Naive thymus-derived CD8-positive, alpha-beta T cell (primary cell): ENCODE data around the gene RPE. TPM values are rescaled to one million over a fixed set of nuclear protein-coding genes. Genes with fewer than 3 reads are reported as not detected.

Experiments
- ATAC-seq, 2 donors: fragments of 150-1000 bp; cut with Tn5 transposase in 1 of 2; sonication (Bioruptor Pico), chemical (Tn5 transposase) in 1 of 2; 1 replicate in 1 of 2; 2 replicates in 1 of 2; pipeline ENCODE4 v1.10.0; 2021; ENCODE audit warnings: mild to moderate bottlenecking in 2 of 2, moderate library complexity in 2 of 2
- POLR2A ChIA-PET: fragments of 350-600 bp; sonication (Branson Sonifier 250); formaldehyde crosslinking; loops from one replicate; lab custom pipeline; 2021; ENCODE audit warnings: antibody characterized with exemption; lab: Charles Lee
- DNase-seq, 10 donors: peaks; one replicate each; pipeline versions ENCODE4 v3.0.0 to v3.0.0-alpha.2; 2020 to 2022
- H3K27ac Mint-ChIP-seq, 10 donors: one replicate each; pipeline ENCODE4 v1.8.0; 2020 to 2022; ENCODE audit warnings: mild to moderate bottlenecking in 10 of 10, mixed read lengths in 10 of 10, moderate library complexity in 4 of 10, inconsistent platforms in 1 of 10
- H3K27me3 Mint-ChIP-seq, 5 donors: one replicate each; pipeline ENCODE4 v1.8.0; 2021 to 2022; ENCODE audit warnings: mixed read lengths in 5 of 5
- H3K36me3 Mint-ChIP-seq, 3 donors: one replicate each; pipeline ENCODE4 v1.8.0; 2020 to 2022; ENCODE audit warnings: mixed read lengths in 3 of 3, mild to moderate bottlenecking in 2 of 3, inconsistent platforms in 1 of 3
- H3K4me1 Mint-ChIP-seq, 4 donors: one replicate each; pipeline ENCODE4 v1.8.0; 2021 to 2022; ENCODE audit warnings: mixed read lengths in 4 of 4
- H3K4me3 Mint-ChIP-seq, 10 donors: one replicate each; pipeline ENCODE4 v1.8.0; 2020 to 2022; ENCODE audit warnings: mild to moderate bottlenecking in 10 of 10, mixed read lengths in 10 of 10, moderate library complexity in 6 of 10, inconsistent platforms in 1 of 10
- H3K9me3 Mint-ChIP-seq, 9 donors: one replicate each; pipeline ENCODE4 v1.8.0; 2020 to 2022; ENCODE audit warnings: mixed read lengths in 9 of 9, mild to moderate bottlenecking in 3 of 9, inconsistent platforms in 1 of 9, moderate library complexity in 1 of 9
- polyA plus RNA-seq, 3 donors: library from polyadenylated mRNA; unstranded; fragments of 300-500 nt; fragmentation: Illumina TruSeq; gene quantifications; one replicate each; pipeline ENCODE4 v1.2.3, GENCODE V29; 2021
- total RNA-seq, 8 experiments: library from RNA in 2 of 8; stranded (reverse) in 2 of 8; gene quantifications; one replicate each; pipeline ENCODE4 v1.2.3 and lab custom pipeline; 2021 to 2026

The RPE gene
- total and polyA plus RNA-seq, 5 experiments from 2014 or later: 17.4 to 36.5 (median 20.9) TPM

GRCh38 chr2:210007895-210008294 lies 5.5 kb downstream of the RPE start:
- no peak for ATAC-seq
- peaks cover 0 to 74% (median 12%) of the 10 kb centered on the region in 3 donors for H3K36me3 Mint-ChIP-seq
- POLR2A ChIA-PET: interaction anchor here (0.7 kb wide), 1 partner anchor 9 kb away, joined by 4 read pairs; no protein-coding TSS in a partner anchor
- H3K4me3 Mint-ChIP-seq: no peak overlapping the region
- DNase-seq: no peak
- peak overlapping the region in 3 of 10 donors; percentile 4 to 61 (median 56) for H3K27ac Mint-ChIP-seq
- H3K9me3 Mint-ChIP-seq: no peaks in the 10 kb centered on the region
- H3K4me1 Mint-ChIP-seq: peaks cover 26 to 82% (median 71%) of the 10 kb centered on the region in 4 donors
- H3K27me3 Mint-ChIP-seq: no peaks in the 10 kb centered on the region

- Mint-ChIP-seq H3K27me3 (no peaks in the 10 kb centered on the region), H3K4me3 (no peak overlapping the region), H3K27ac (no peak overlapping the region), H3K36me3 (peaks cover 0 to 81% (median 12%) of the 10 kb centered on the region in 3 donors), H3K4me1 (peaks cover 25 to 71% (median 63%) of the 10 kb centered on the region in 4 donors), H3K9me3 (no peaks in the 10 kb centered on the region)
- DNase-seq: no peak
- no peak for ATAC-seq
- POLR2A ChIA-PET: no interaction called here
These were observed 6.7 kb downstream of the RPE start for GRCh38 chr2:210009126-210009525.

GRCh38 chr2:210009896-210010295 lies 7.5 kb downstream of the RPE start:
- Mint-ChIP-seq H3K27ac (peak overlapping the region in 3 of 10 donors; percentile 3 to 57 (median 5)), H3K9me3 (no peaks in the 10 kb centered on the region), H3K4me3 (no peak overlapping the region), H3K36me3 (peaks cover 0 to 81% (median 13%) of the 10 kb centered on the region in 3 donors), H3K4me1 (peaks cover 22 to 64% (median 57%) of the 10 kb centered on the region in 4 donors), H3K27me3 (no peaks in the 10 kb centered on the region)
- no peak for ATAC-seq
- no peak for DNase-seq
- POLR2A ChIA-PET: no interaction called here

- peak overlapping the region in 1 of 10 donors; percentile 8 for H3K4me3 Mint-ChIP-seq
- H3K36me3 Mint-ChIP-seq: peaks cover 7 to 91% (median 22%) of the 10 kb centered on the region in 3 donors
- DNase-seq (no peak), ATAC-seq (no peak)
- no peaks in the 10 kb centered on the region for H3K9me3 Mint-ChIP-seq
- H3K27me3 Mint-ChIP-seq: no peaks in the 10 kb centered on the region
- peak overlapping the region in 4 of 10 donors; percentile 25 to 37 (median 32) for H3K27ac Mint-ChIP-seq
- POLR2A ChIA-PET: no interaction called here
- H3K4me1 Mint-ChIP-seq: peaks cover 2 to 16% (median 6%) of the 10 kb centered on the region in 4 donors
These were observed 17.7 kb downstream of the RPE start for GRCh38 chr2:210020138-210020537.

GRCh38 chr2:210022824-210023223 lies 20.4 kb downstream of the RPE start:
- ATAC-seq (no peak), DNase-seq (no peak)
- Mint-ChIP-seq H3K4me3 (no peak overlapping the region), H3K4me1 (peaks cover 0 to 11% (median 3%) of the 10 kb centered on the region in 4 donors), H3K36me3 (peaks cover 13 to 76% (median 25%) of the 10 kb centered on the region in 3 donors), H3K27ac (peak overlapping the region in 1 of 10 donors; percentile 61), H3K27me3 (no peaks in the 10 kb centered on the region), H3K9me3 (no peaks in the 10 kb centered on the region)
- POLR2A ChIA-PET: no interaction called here

- no peak overlapping the region for H3K27ac Mint-ChIP-seq
- DNase-seq (no peak), ATAC-seq (no peak)
- no peaks in the 10 kb centered on the region for H3K27me3 Mint-ChIP-seq
- no peak overlapping the region for H3K4me3 Mint-ChIP-seq
- H3K36me3 Mint-ChIP-seq: peaks cover 13 to 34% (median 20%) of the 10 kb centered on the region in 3 donors
- POLR2A ChIA-PET: no interaction called here
- H3K4me1 Mint-ChIP-seq: peaks cover 0 to 2% (median 0%) of the 10 kb centered on the region in 4 donors
- H3K9me3 Mint-ChIP-seq: no peaks in the 10 kb centered on the region
These were observed 25.2 kb downstream of the RPE start for GRCh38 chr2:210027608-210028007.

GRCh38 chr2:210028178-210028577 lies 25.7 kb downstream of the RPE start:
- H3K9me3 Mint-ChIP-seq: no peaks in the 10 kb centered on the region
- peaks cover 0 to 2% (median 0%) of the 10 kb centered on the region in 4 donors for H3K4me1 Mint-ChIP-seq
- no peak overlapping the region for H3K4me3 Mint-ChIP-seq
- no peaks in the 10 kb centered on the region for H3K27me3 Mint-ChIP-seq
- DNase-seq (no peak), ATAC-seq (no peak)
- peaks cover 8 to 28% (median 17%) of the 10 kb centered on the region in 3 donors for H3K36me3 Mint-ChIP-seq
- peak overlapping the region in 2 of 10 donors; percentile 17 to 32 for H3K27ac Mint-ChIP-seq
- POLR2A ChIA-PET: no interaction called here

GRCh38 chr2:210034087-210034683 lies 31.7 kb downstream of the RPE start:
- POLR2A ChIA-PET: no interaction called here
- Mint-ChIP-seq H3K36me3 (peaks cover 0 to 6% (median 0%) of the 10 kb centered on the region in 3 donors), H3K27ac (peak overlapping the region in 3 of 10 donors; percentile 7 to 39 (median 15)), H3K27me3 (no peaks in the 10 kb centered on the region), H3K9me3 (peaks cover 0 to 14% (median 0%) of the 10 kb centered on the region in 9 donors), H3K4me1 (peaks cover 0 to 5% (median 1%) of the 10 kb centered on the region in 4 donors), H3K4me3 (no peak overlapping the region)
- DNase-seq: no peak
- ATAC-seq: no peak

- DNase-seq (no peak), ATAC-seq (no peak)
- Mint-ChIP-seq H3K27me3 (no peaks in the 10 kb centered on the region), H3K4me1 (peaks cover 0 to 5% (median 1%) of the 10 kb centered on the region in 4 donors), H3K36me3 (peaks cover 0 to 6% (median 0%) of the 10 kb centered on the region in 3 donors), H3K9me3 (peaks cover 0 to 14% (median 0%) of the 10 kb centered on the region in 9 donors), H3K4me3 (no peak overlapping the region), H3K27ac (no peak overlapping the region)
- POLR2A ChIA-PET: no interaction called here
These were observed 33.2 kb downstream of the RPE start for GRCh38 chr2:210035679-210036078.

- POLR2A ChIA-PET: no interaction called here
- Mint-ChIP-seq H3K9me3 (peaks cover 0 to 14% (median 0%) of the 10 kb centered on the region in 9 donors), H3K4me3 (no peak overlapping the region), H3K36me3 (peaks cover 0 to 20% (median 4%) of the 10 kb centered on the region in 3 donors), H3K27ac (no peak overlapping the region), H3K27me3 (no peaks in the 10 kb centered on the region), H3K4me1 (peaks cover 0 to 5% (median 0%) of the 10 kb centered on the region in 4 donors)
- ATAC-seq: no peak
- DNase-seq: no peak
These were observed 35.6 kb downstream of the RPE start for GRCh38 chr2:210038078-210038477.

- H3K27me3 Mint-ChIP-seq: no peaks in the 10 kb centered on the region
- no peak for ATAC-seq
- POLR2A ChIA-PET: no interaction called here
These were observed 44.5 kb downstream of the RPE start for GRCh38 chr2:210046851-210047500.

GRCh38 chr2:210049831-210050230 lies 47.4 kb downstream of the RPE start:
- peak overlapping the region in 1 of 10 donors; percentile 51 for H3K27ac Mint-ChIP-seq
- ATAC-seq: no peak
- DNase-seq: no peak
- POLR2A ChIA-PET: interaction anchor here (1.1 kb wide), 1 partner anchor 12 kb away, joined by 3 read pairs; no protein-coding TSS in a partner anchor
- no peaks in the 10 kb centered on the region for H3K27me3 Mint-ChIP-seq
- no peaks in the 10 kb centered on the region for H3K4me1 Mint-ChIP-seq
- H3K9me3 Mint-ChIP-seq: peaks cover 0 to 11% (median 6%) of the 10 kb centered on the region in 9 donors
- H3K36me3 Mint-ChIP-seq: peaks cover 16 to 34% (median 18%) of the 10 kb centered on the region in 3 donors
- H3K4me3 Mint-ChIP-seq: no peak overlapping the region

More at GRCh38 chr2:210046851-210047500, 44.5 kb downstream of the RPE start:
- Mint-ChIP-seq H3K4me1 (no peaks in the 10 kb centered on the region), H3K27ac (peak overlapping the region in 1 of 10 donors; percentile 6), H3K4me3 (no peak overlapping the region), H3K36me3 (peaks cover 10 to 25% (median 17%) of the 10 kb centered on the region in 3 donors), H3K9me3 (peaks cover 0 to 6% (median 0%) of the 10 kb centered on the region in 9 donors)
- DNase-seq: no peak

GRCh38 chr2:210050885-210051284 lies 48.4 kb downstream of the RPE start:
- Mint-ChIP-seq H3K9me3 (peaks cover 0 to 20% (median 15%) of the 10 kb centered on the region in 9 donors), H3K4me3 (no peak overlapping the region), H3K27ac (no peak overlapping the region), H3K4me1 (no peaks in the 10 kb centered on the region), H3K27me3 (no peaks in the 10 kb centered on the region), H3K36me3 (peaks cover 14 to 39% (median 25%) of the 10 kb centered on the region in 3 donors)
- POLR2A ChIA-PET: no interaction called here
- ATAC-seq: no peak
- DNase-seq: no peak
